ENCODE measurements around the gene RNF14.

GRCh38 chr5:142016556-142016955 is 47.7 kb downstream of the RNF14 start:
- TF ChIP-seq CTCF (IDR thresholded peaks at IDR 0.05) (no peak), POLR2AphosphoS5 (IDR thresholded peaks at IDR 0.05; ENCODE audit: insufficient read depth in 1 of 2, low read depth in 1 of 2) (no peak), POLR2A (IDR thresholded peaks at IDR 0.05) (no peak)
